HepG2 (cell line): ENCODE data around the gene CEP170. TPM values are rescaled to one million over a fixed set of nuclear protein-coding genes. Genes with fewer than 3 reads are reported as not detected.

Experiments used
- ARNT2 ChIP-seq: sonication (generic); formaldehyde crosslinking; IDR thresholded peaks from 2 replicates; pipeline ENCODE4 v1.8.0; 2022; ENCODE audit warnings: mild to moderate bottlenecking, low read depth, missing genetic modification reagents, moderate library complexity
- CENPX ChIP-seq: sonication (generic); formaldehyde crosslinking; IDR thresholded peaks from 2 replicates; pipeline ENCODE4 v1.9.0; 2021; ENCODE audit warnings: mild to moderate bottlenecking, missing genetic modification reagents, moderate library complexity
- DRAP1 ChIP-seq: IDR thresholded peaks from 2 replicates; pipeline ENCODE4 v1.6.1; 2016; ENCODE audit warnings: missing genetic modification reagents, missing compliant biosample characterization
- GFI1 ChIP-seq: sonication (generic); formaldehyde crosslinking; IDR thresholded peaks from 2 replicates; pipeline ENCODE4 v1.5.0; 2020; ENCODE audit warnings: missing genetic modification reagents, mild to moderate bottlenecking, borderline replicate concordance
- IKZF5 ChIP-seq: IDR thresholded peaks from 2 replicates; pipeline ENCODE4 v1.6.1; 2018; ENCODE audit warnings: missing genetic modification reagents, mild to moderate bottlenecking, missing compliant biosample characterization
- IRF9 ChIP-seq: sonication (generic); formaldehyde crosslinking; IDR thresholded peaks from 2 replicates; pipeline ENCODE4 v1.8.0; 2022; ENCODE audit warnings: missing genetic modification reagents, mild to moderate bottlenecking, borderline replicate concordance
- NRL ChIP-seq: sonication (generic); formaldehyde crosslinking; IDR thresholded peaks from 2 replicates; pipeline ENCODE4 v1.5.0; 2020; ENCODE audit warnings: missing genetic modification reagents, mild to moderate bottlenecking, moderate library complexity, borderline replicate concordance
- PHB2 ChIP-seq: fragments of 450-650 bp; IDR thresholded peaks from 2 replicates; pipeline ENCODE4 v1.6.1; 2018; ENCODE audit not compliant: partially characterized antibody
- POLR2A ChIP-seq, 2 experiments: IDR thresholded peaks; 2 replicates each; pipeline ENCODE4 v1.6.1; 2011; ENCODE audit warnings: low read depth in 2 of 2, low read length in 2 of 2, mild to moderate bottlenecking in 1 of 2, moderate library complexity in 1 of 2; ENCODE audit not compliant: insufficient read depth in 1 of 2
- SMAD3 ChIP-seq: sonication (generic); formaldehyde crosslinking; IDR thresholded peaks from 2 replicates; pipeline ENCODE4 v1.4.0; 2020; ENCODE audit warnings: missing genetic modification reagents
- SUZ12 ChIP-seq: fragments of 150-350 bp; IDR thresholded peaks from 2 replicates; pipeline ENCODE4 v1.6.1; 2014; ENCODE audit warnings: low read depth, low read length
- ZIK1 ChIP-seq: sonication (generic); formaldehyde crosslinking; IDR thresholded peaks from 2 replicates; pipeline ENCODE4 v1.5.0; 2020; ENCODE audit warnings: mild to moderate bottlenecking, low read depth, missing genetic modification reagents, borderline replicate concordance
- ZNF362 ChIP-seq: sonication (generic); formaldehyde crosslinking; IDR thresholded peaks from 2 replicates; pipeline ENCODE4 v1.4.0; 2020; ENCODE audit warnings: missing genetic modification reagents, mild to moderate bottlenecking, borderline replicate concordance
- ZNF569 ChIP-seq: sonication (generic); formaldehyde crosslinking; IDR thresholded peaks from 2 replicates; pipeline ENCODE4 v1.5.0; 2020; ENCODE audit warnings: mild to moderate bottlenecking, missing genetic modification reagents, moderate library complexity, borderline replicate concordance
- ZNF790 ChIP-seq: sonication (generic); formaldehyde crosslinking; IDR thresholded peaks from 2 replicates; pipeline ENCODE4 v1.8.0; 2022; ENCODE audit warnings: missing genetic modification reagents, mild to moderate bottlenecking, borderline replicate concordance
- polyA plus RNA-seq, 8 experiments: library from polyadenylated mRNA; depleted of rRNA in 3 of 8; stranded (reverse) in 7 of 8; unstranded in 1 of 8; fragments of >200 nt; fragmentation: Illumina TruSeq in 4 of 8; extraction: Trizol in 4 of 8; gene quantifications; 2 replicates each; pipeline versions ENCODE4 v1.2.1 to v1.2.3, GENCODE V29; 2011 to 2016; ENCODE audit warnings: low read depth in 4 of 8, missing spikeins in 1 of 8, mixed read lengths in 1 of 8; ENCODE audit not compliant: insufficient read depth in 1 of 8
- total RNA-seq, 5 experiments: library from RNA; depleted of rRNA; stranded (reverse); fragments of >200 nt; fragmentation: Illumina TruSeq; extraction: Trizol; gene quantifications; 2 replicates each; pipeline ENCODE4 v1.2.3, GENCODE V29; 2016; ENCODE audit warnings: low read depth in 1 of 5
- TF ChIP-seq, protein P1 (sequence below): sonication (generic); formaldehyde crosslinking; IDR thresholded peaks from 2 replicates; pipeline ENCODE4 v1.4.0; 2020; ENCODE audit warnings: missing genetic modification reagents, borderline replicate concordance
- TF ChIP-seq, protein P2 (sequence below): sonication (generic); formaldehyde crosslinking; IDR thresholded peaks from 2 replicates; pipeline ENCODE4 v1.4.0; 2020; ENCODE audit warnings: missing genetic modification reagents
- TF ChIP-seq, protein P3 (sequence below): IDR thresholded peaks from 2 replicates; pipeline ENCODE4 v1.6.1; 2016; ENCODE audit warnings: missing compliant biosample characterization, missing genetic modification reagents, borderline replicate concordance
- TF ChIP-seq, protein P4 (sequence below): sonication (generic); formaldehyde crosslinking; IDR thresholded peaks from 2 replicates; pipeline ENCODE4 v1.5.0; 2020; ENCODE audit warnings: missing genetic modification reagents

CEP170 gene
- total and polyA plus RNA-seq, 2 of the 13 experiments (the other 11 are each of a cell fraction or from before 2014, with no cell fraction given), result 23.0 to 28.6 TPM

DNA sequence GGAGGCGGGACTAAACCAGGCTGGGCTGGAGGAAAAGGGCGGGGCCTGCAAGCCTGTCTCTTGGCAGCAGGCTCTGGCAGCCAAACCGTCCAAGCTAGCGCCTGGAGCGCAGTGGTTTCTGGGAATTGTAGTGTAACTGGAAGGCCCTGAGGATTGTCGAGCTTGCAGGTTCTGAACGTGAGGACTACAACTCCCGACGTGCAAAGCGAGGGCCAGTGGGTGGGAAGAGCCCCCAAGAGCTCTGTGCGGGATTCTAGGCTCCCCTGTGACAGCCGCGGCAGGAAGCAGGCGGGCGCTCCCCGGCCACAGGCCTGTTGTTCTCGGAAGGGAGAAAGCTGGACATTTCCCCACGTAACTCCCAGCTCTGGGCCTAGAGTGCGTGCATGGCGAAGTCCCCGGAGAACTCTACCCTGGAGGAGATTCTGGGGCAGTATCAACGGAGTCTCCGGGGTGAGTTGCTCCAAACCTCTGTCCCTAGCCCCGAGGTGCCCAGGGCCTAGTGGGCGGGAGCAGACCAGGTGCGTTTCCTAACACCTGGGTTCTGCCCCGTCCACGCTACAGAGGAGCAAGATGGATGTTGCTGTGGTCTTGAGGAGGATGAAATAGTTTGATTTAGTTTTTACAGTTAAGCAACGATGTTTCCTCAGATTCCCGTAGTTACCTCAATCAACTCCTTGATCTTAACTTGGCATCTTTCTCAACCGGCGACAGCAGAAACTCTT lies 871 bp upstream of the CEP170 start, which contains the start of gene SDCCAG8 (continued):
- TF ChIP-seq, protein P1, sequence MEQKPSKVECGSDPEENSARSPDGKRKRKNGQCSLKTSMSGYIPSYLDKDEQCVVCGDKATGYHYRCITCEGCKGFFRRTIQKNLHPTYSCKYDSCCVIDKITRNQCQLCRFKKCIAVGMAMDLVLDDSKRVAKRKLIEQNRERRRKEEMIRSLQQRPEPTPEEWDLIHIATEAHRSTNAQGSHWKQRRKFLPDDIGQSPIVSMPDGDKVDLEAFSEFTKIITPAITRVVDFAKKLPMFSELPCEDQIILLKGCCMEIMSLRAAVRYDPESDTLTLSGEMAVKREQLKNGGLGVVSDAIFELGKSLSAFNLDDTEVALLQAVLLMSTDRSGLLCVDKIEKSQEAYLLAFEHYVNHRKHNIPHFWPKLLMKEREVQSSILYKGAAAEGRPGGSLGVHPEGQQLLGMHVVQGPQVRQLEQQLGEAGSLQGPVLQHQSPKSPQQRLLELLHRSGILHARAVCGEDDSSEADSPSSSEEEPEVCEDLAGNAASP (CRISPR knock-in tag), result no peak
- no peak for TF ChIP-seq ZNF362 (CRISPR knock-in tag)
- TF ChIP-seq, protein P2, sequence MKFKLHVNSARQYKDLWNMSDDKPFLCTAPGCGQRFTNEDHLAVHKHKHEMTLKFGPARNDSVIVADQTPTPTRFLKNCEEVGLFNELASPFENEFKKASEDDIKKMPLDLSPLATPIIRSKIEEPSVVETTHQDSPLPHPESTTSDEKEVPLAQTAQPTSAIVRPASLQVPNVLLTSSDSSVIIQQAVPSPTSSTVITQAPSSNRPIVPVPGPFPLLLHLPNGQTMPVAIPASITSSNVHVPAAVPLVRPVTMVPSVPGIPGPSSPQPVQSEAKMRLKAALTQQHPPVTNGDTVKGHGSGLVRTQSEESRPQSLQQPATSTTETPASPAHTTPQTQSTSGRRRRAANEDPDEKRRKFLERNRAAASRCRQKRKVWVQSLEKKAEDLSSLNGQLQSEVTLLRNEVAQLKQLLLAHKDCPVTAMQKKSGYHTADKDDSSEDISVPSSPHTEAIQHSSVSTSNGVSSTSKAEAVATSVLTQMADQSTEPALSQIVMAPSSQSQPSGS, result 0 out of 2 replicates have a peak, but pooled peaks have one; percentile 45
- TF ChIP-seq SMAD3 (CRISPR knock-in tag), result peak; percentile 36; the same call in 1 of the 2 replicates
- 0 out of 2 replicates have a peak, but pooled peaks have one; percentile 69 for TF ChIP-seq IRF9 (CRISPR knock-in tag)
- TF ChIP-seq SUZ12, result peak; percentile 93
- no peak for TF ChIP-seq PHB2
- TF ChIP-seq ZNF569, result 0 out of 2 replicates have a peak, but pooled peaks have one; percentile 46
- peak; percentile 51; the same call in 1 of the 2 replicates for TF ChIP-seq ZIK1
- TF ChIP-seq NRL (CRISPR knock-in tag), result peak; percentile 85; the same call in 1 of the 2 replicates
- TF ChIP-seq, protein P3, sequence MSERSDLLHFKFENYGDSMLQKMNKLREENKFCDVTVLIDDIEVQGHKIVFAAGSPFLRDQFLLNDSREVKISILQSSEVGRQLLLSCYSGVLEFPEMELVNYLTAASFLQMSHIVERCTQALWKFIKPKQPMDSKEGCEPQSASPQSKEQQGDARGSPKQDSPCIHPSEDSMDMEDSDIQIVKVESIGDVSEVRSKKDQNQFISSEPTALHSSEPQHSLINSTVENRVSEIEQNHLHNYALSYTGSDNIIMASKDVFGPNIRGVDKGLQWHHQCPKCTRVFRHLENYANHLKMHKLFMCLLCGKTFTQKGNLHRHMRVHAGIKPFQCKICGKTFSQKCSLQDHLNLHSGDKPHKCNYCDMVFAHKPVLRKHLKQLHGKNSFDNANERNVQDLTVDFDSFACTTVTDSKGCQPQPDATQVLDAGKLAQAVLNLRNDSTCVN (CRISPR knock-in tag), result 0 out of 2 replicates have a peak, but pooled peaks have one; percentile 38
- TF ChIP-seq CENPX (CRISPR knock-in tag), result no peak
- TF ChIP-seq GFI1 (CRISPR knock-in tag), result peak; percentile 51; the same call in 1 of the 2 replicates
- TF ChIP-seq ARNT2, result 0 out of 2 replicates have a peak, but pooled peaks have one; percentile 21
- TF ChIP-seq, protein P4, sequence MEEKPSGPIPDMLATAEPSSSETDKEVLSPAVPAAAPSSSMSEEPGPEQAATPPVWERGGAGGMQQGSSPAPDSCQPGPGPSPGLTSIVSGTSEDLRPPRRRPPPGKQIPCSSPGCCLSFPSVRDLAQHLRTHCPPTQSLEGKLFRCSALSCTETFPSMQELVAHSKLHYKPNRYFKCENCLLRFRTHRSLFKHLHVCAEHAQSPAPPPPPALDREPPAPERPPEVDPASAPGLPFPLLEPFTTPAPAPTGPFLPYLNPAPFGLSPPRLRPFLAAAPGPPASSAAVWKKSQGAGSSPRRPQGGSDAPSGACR (CRISPR knock-in tag), result no peak
- 0 out of 2 replicates have a peak, but pooled peaks have one; percentile 27 for TF ChIP-seq ZNF790 (CRISPR knock-in tag)
- TF ChIP-seq POLR2A (IDR thresholded peaks at IDR 0.05; ENCODE audit: insufficient read depth in 1 of 2, low read depth in 2 of 2, low read length in 2 of 2), result peak; percentile 87
- TF ChIP-seq IKZF5 (CRISPR knock-in tag), result no peak; the same call in 1 of the 2 replicates
- peak; percentile 44; the same call in 1 of the 2 replicates for TF ChIP-seq DRAP1
